SU-DHL-6 (cell line): Measurements from ENCODE around the gene SLC16A11.

Experiments
- CTCF ChIP-seq: fragments of 200-600 bp; sonication (generic); IDR thresholded peaks from one replicate; pipeline ENCODE4 v1.5.1; 2017; ENCODE audit warnings: antibody characterized with exemption, mild to moderate bottlenecking, low read length, moderate library complexity; ENCODE audit not compliant: insufficient read depth, poor library complexity, severe bottlenecking
- EZH2phosphoT487 ChIP-seq: fragments of 200-600 bp; sonication (generic), shearing (Covaris generic); conservative IDR thresholded peaks from 2 replicates; pipeline ENCODE4 v1.6.1; 2018; ENCODE audit warnings: mild to moderate bottlenecking, antibody characterized with exemption, low read length, moderate library complexity, mixed read lengths

- TF ChIP-seq CTCF: no peak
- TF ChIP-seq EZH2phosphoT487: no peak
Observed at GRCh38 chr17:7077911-7078546, 34.1 kb upstream of the SLC16A11 start.
